HCT116 (cell line): ENCODE measurements around the gene SUPV3L1. TPM values are rescaled to one million over a fixed set of nuclear protein-coding genes. Genes with fewer than 3 reads are reported as not detected.
"Not testable (repeated sequence)": the region's sequence is repeated elsewhere in the genome, so short reads cannot be mapped to it uniquely, and the experiment has no call there.

ENCODE experiments used
- ATAC-seq: fragments of 200-7000 bp; cut with Tn5 transposase; 2 replicates; pipeline ENCODE4 v1.9.1; 2020; ENCODE audit warnings: mild to moderate bottlenecking, moderate library complexity
- BruUV-seq: library from RNA; stranded (reverse); fragments of 400-500 nt; replicated peaks from 2 replicates; lab custom pipeline; 2021; lab: Mats Ljungman, UMichigan
- CTCF ChIA-PET: fragments of 300-600 bp; sonication (Branson Sonifier 250); formaldehyde crosslinking; loops from one replicate; lab custom pipeline; 2021; ENCODE audit warnings: antibody characterized with exemption; lab: Charles Lee
- POLR2A ChIA-PET: fragments of 300-600, 350-600 bp; sonication (Branson Sonifier 250); formaldehyde crosslinking; loops from one replicate; lab custom pipeline; 2021; ENCODE audit warnings: antibody characterized with exemption; lab: Charles Lee
- RAD21 ChIA-PET, 2 experiments: fragments of 300-600 bp; sonication (Branson Sonifier 250); formaldehyde crosslinking; loops; one replicate each; lab custom pipeline; 2023; ENCODE audit warnings: low total read pairs in 2 of 2; ENCODE audit not compliant: uncharacterized antibody in 2 of 2, unreplicated experiment in 2 of 2, low non-redundant PET in 1 of 2; lab: Charles Lee
- DNase-seq: peaks from one replicate; pipeline ENCODE4 v3.0.0-alpha.2; 2010; ENCODE audit warnings: low read depth, low spot score
- H2AFZ ChIP-seq: fragments of 200-600 bp; shearing (Covaris generic), sonication (generic); 2 replicates; pipeline ENCODE4 v1.6.1; 2017; ENCODE audit warnings: low read depth, mixed run types, mixed read lengths, antibody characterized with exemption, low read length; ENCODE audit not compliant: poor library complexity, severe bottlenecking
- H3K27ac ChIP-seq: 2 replicates; pipeline ENCODE4 v1.5.1; 2012; ENCODE audit warnings: low read depth, low read length
- H3K27me3 ChIP-seq: fragments of 200-600 bp; sonication (generic); 2 replicates; pipeline ENCODE4 v1.6.1; 2016; ENCODE audit warnings: mixed run types, low read length, mixed read lengths; ENCODE audit not compliant: insufficient read depth
- H3K36me3 ChIP-seq, 2 experiments: fragments of 200-500 bp in 1 of 2; fragments of 200-600 bp in 1 of 2; sonication (Bioruptor generic) in 1 of 2; sonication (generic) in 1 of 2; 2 replicates each; pipeline versions ENCODE4 v1.5.1 to v1.6.1; 2014 to 2016; ENCODE audit warnings: low read length in 2 of 2, inconsistent platforms in 1 of 2, mixed read lengths in 1 of 2, mixed run types in 1 of 2; ENCODE audit not compliant: insufficient read depth in 2 of 2, control insufficient read depth in 1 of 2
- H3K4me1 ChIP-seq, 2 experiments: fragments of 200-600 bp in 1 of 2; sonication (generic) in 1 of 2; 2 replicates each; pipeline versions ENCODE4 v1.5.1 to v1.6.1; 2012 to 2017; ENCODE audit warnings: low read length in 2 of 2, inconsistent platforms in 1 of 2, mild to moderate bottlenecking in 1 of 2, mixed read lengths in 1 of 2, mixed run types in 1 of 2, moderate library complexity in 1 of 2; ENCODE audit not compliant: insufficient read depth in 2 of 2, control insufficient read depth in 1 of 2
- H3K4me2 ChIP-seq: fragments of 200-600 bp; sonication (generic); 2 replicates; pipeline ENCODE4 v1.6.1; 2017; ENCODE audit warnings: mixed run types, low read length, mixed read lengths
- H3K4me3 ChIP-seq, 2 experiments: fragments of 200-600 bp in 1 of 2; sonication (generic) in 1 of 2; replicated peaks in 1 of 2; 2 replicates each; pipeline ENCODE4 v1.5.1; 2011 to 2016; ENCODE audit warnings: low read length in 2 of 2, control low read depth in 1 of 2, low read depth in 1 of 2, mild to moderate bottlenecking in 1 of 2, mixed read lengths in 1 of 2, mixed run types in 1 of 2
- H3K79me2 ChIP-seq: fragments of 200-600 bp; sonication (generic); 2 replicates; pipeline ENCODE4 v1.6.1; 2017; ENCODE audit warnings: mild to moderate bottlenecking, mixed run types, low read length, moderate library complexity, mixed read lengths; ENCODE audit not compliant: insufficient read depth
- H3K9ac ChIP-seq: fragments of 200-600 bp; sonication (generic); 2 replicates; pipeline ENCODE4 v1.6.1; 2016; ENCODE audit warnings: low read length, mixed read lengths
- H3K9me2 ChIP-seq: fragments of 200-600 bp; sonication (generic), shearing (Covaris generic); 2 replicates; pipeline ENCODE4 v1.6.1; 2017; ENCODE audit warnings: mixed run types, mild to moderate bottlenecking, moderate library complexity; ENCODE audit not compliant: insufficient read depth
- H3K9me3 ChIP-seq, 2 experiments: fragments of 200-500 bp in 1 of 2; fragments of 200-600 bp in 1 of 2; sonication (Bioruptor generic) in 1 of 2; sonication (generic) in 1 of 2; 2 replicates each; pipeline ENCODE4 v1.6.1; 2014 to 2017; ENCODE audit warnings: low read length in 2 of 2, mixed read lengths in 2 of 2, inconsistent platforms in 1 of 2, low read depth in 1 of 2, mild to moderate bottlenecking in 1 of 2, mixed run types in 1 of 2, moderate library complexity in 1 of 2; ENCODE audit not compliant: control insufficient read depth in 1 of 2, insufficient read depth in 1 of 2
- H4K20me1 ChIP-seq: fragments of 200-600 bp; sonication (generic), shearing (Covaris generic); 2 replicates; pipeline ENCODE4 v1.6.1; 2017; ENCODE audit warnings: mixed run types, mild to moderate bottlenecking, moderate library complexity; ENCODE audit not compliant: insufficient read depth
- CBX3 ChIP-seq: IDR thresholded peaks from 2 replicates; pipeline ENCODE4 v1.6.1; 2012; ENCODE audit warnings: low read depth
- EGR1 ChIP-seq: IDR thresholded peaks from 2 replicates; pipeline ENCODE4 v1.6.1; 2012; ENCODE audit warnings: low read depth
- ELF1 ChIP-seq: IDR thresholded peaks from 2 replicates; pipeline ENCODE4 v1.6.1; 2012; ENCODE audit warnings: low read depth, borderline replicate concordance
- FOSL1 ChIP-seq: IDR thresholded peaks from 2 replicates; pipeline ENCODE4 v1.6.1; 2012; ENCODE audit warnings: low read depth
- POLR2AphosphoS5 ChIP-seq: IDR thresholded peaks from 2 replicates; pipeline ENCODE4 v1.6.1; 2011; ENCODE audit warnings: mild to moderate bottlenecking, low read depth, low read length, moderate library complexity
- SIN3A ChIP-seq: IDR thresholded peaks from 2 replicates; pipeline ENCODE4 v1.6.1; 2012; ENCODE audit warnings: low read depth
- SRF ChIP-seq: IDR thresholded peaks from 2 replicates; pipeline ENCODE4 v1.6.1; 2012; ENCODE audit warnings: low read depth
- TCF7L2 ChIP-seq: IDR thresholded peaks from 2 replicates; pipeline ENCODE4 v1.7.0; 2011; ENCODE audit warnings: borderline replicate concordance, inconsistent platforms; ENCODE audit not compliant: insufficient read depth, insufficient read length; ENCODE audit errors: extremely low read depth
- ZNF274 ChIP-seq: fragments of 200-500 bp; sonication (Bioruptor generic); IDR thresholded peaks from 2 replicates; pipeline ENCODE4 v1.6.1; 2014; ENCODE audit warnings: mild to moderate bottlenecking, low read depth, low read length, inconsistent platforms
- intact Hi-C: fragments of 100-400 bp; cut with micrococcal nuclease; formaldehyde crosslinking; loops from 2 replicates; pipeline ENCODE4 v1.10.0; 2022
- total RNA-seq: library from RNA; stranded (reverse); gene quantifications from one replicate; pipeline ENCODE4 v1.2.1, GENCODE V29; 2021; ENCODE audit not compliant: unreplicated experiment
- TF ChIP-seq, protein P1 (sequence below): IDR thresholded peaks from 2 replicates; pipeline ENCODE4 v1.6.1; 2011; ENCODE audit warnings: mild to moderate bottlenecking, low read length, moderate library complexity; ENCODE audit not compliant: insufficient replicate concordance; ENCODE audit errors: extremely low read depth

SUPV3L1 gene
- total RNA-seq, 1 experiment from 2014 or later, result 59.7 TPM

DNA sequence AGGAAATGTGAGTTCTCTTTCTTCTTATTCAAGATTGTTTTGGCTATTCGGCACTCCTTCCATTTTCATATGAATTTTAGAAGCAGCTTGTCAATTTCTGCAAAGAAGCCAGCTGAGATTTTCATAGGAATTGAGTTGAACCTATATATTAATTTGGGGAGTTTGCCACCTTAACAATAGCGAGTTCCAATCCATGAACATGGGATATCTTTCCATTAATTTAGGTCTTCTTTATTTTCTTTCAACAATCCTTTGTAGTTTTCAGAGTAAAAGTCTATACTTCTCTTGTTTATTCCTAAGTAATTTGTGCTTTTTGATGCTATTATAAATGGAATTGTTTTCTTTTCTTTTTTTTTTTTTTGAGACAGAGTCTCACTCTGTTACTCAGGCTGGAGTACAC is 71.4 kb downstream of the SUPV3L1 start:
- H2AFZ ChIP-seq, ATAC-seq, H3K4me1 ChIP-seq, RAD21 ChIA-PET, intact Hi-C loops, H3K9me3 ChIP-seq, H4K20me1 ChIP-seq, BruUV-seq, H3K4me2 ChIP-seq, H3K36me3 ChIP-seq, H3K27me3 ChIP-seq, H3K4me3 ChIP-seq, POLR2A ChIA-PET, H3K79me2 ChIP-seq, CTCF ChIA-PET, H3K27ac ChIP-seq, DNase-seq, H3K9ac ChIP-seq, H3K9me2 ChIP-seq: not testable (repeated sequence)

DNA sequence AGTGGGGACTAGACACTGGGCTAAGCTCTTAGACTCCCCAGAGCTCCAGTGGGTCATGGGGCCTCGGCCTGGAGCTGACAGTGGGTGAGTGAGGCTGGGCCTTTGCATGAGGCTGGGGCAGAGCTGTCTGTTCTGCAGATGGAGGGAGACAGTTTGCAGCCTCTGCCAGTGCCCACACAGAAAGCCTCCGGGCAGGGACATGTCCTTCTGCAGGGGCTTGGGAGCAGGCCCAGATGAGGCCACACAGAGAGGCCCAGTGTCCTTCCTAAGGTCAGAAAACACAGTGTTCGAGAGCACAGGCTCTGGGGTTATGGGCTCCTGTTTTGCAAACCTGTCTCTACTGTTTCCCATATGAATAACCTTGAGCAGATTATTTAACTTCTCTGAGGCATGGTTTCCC is 73.1 kb downstream of the SUPV3L1 start:
- ChIA-PET RAD21 (interaction anchor here in 1 of 2 experiments (0.6 kb wide), 1 partner anchor 30 kb away, joined by 6 read pairs; no protein-coding TSS in a partner anchor), CTCF (interaction anchor here (0.5 kb wide), 1 partner anchor 177 kb away, joined by 5 read pairs; no protein-coding TSS in a partner anchor), POLR2A (no interaction called here)
- Histone ChIP-seq H3K9me2 (no peaks in the 10 kb centered on the region), H3K4me1 (no peaks in the 10 kb centered on the region; a peak in 1 of 4 replicates), H3K4me2 (no peak overlapping the region), H3K9ac (no peak overlapping the region), H3K9me3 (no peaks in the 10 kb centered on the region), H4K20me1 (no peaks in the 10 kb centered on the region), H2AFZ (no peak overlapping the region), H3K79me2 (no peaks in the 10 kb centered on the region), H3K27ac (no peak overlapping the region), H3K27me3 (no peaks in the 10 kb centered on the region), H3K36me3 (no peaks in the 10 kb centered on the region), H3K4me3 (no peak overlapping the region)
- TF ChIP-seq SRF (no peak), ELF1 (no peak), CBX3 (no peak), POLR2AphosphoS5 (no peak), ZNF274 (no peak), SIN3A (no peak), EGR1 (no peak), FOSL1 (no peak), TCF7L2 (no peak)
- TF ChIP-seq, protein P1, sequence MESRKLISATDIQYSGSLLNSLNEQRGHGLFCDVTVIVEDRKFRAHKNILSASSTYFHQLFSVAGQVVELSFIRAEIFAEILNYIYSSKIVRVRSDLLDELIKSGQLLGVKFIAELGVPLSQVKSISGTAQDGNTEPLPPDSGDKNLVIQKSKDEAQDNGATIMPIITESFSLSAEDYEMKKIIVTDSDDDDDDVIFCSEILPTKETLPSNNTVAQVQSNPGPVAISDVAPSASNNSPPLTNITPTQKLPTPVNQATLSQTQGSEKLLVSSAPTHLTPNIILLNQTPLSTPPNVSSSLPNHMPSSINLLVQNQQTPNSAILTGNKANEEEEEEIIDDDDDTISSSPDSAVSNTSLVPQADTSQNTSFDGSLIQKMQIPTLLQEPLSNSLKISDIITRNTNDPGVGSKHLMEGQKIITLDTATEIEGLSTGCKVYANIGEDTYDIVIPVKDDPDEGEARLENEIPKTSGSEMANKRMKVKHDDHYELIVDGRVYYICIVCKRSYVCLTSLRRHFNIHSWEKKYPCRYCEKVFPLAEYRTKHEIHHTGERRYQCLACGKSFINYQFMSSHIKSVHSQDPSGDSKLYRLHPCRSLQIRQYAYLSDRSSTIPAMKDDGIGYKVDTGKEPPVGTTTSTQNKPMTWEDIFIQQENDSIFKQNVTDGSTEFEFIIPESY, result no peak
- DNase-seq (no peak), ATAC-seq (no peak)
- intact Hi-C loops, result no loop called here
- no TSS peak for BruUV-seq
